Mucosa of descending colon (tissue), 3 donors: ENCODE measurements around the gene ADCY7. TPM values are rescaled to one million over a fixed set of nuclear protein-coding genes. Genes with fewer than 3 reads are reported as not detected.
A peak's percentile ranks its signal among the peaks of the same experiment; 100 is the strongest.

Source experiments
- ATAC-seq: fragments of 200-7000 bp; cut with Tn5 transposase; one replicate; pipeline ENCODE4 v1.9.1; 2020; ENCODE audit warnings: mild to moderate bottlenecking, moderate library complexity
- DNase-seq, 3 donors: peaks; one replicate each; pipeline ENCODE4 v3.0.0-alpha.2; 2020
- H3K36me3 ChIP-seq: fragments of 200-600 bp; one replicate; pipeline ENCODE4 v1.8.0; 2021; ENCODE audit warnings: low read depth, mild to moderate bottlenecking
- H3K4me1 ChIP-seq: fragments of 200-600 bp; one replicate; pipeline ENCODE4 v1.8.0; 2021; ENCODE audit warnings: low read depth, mild to moderate bottlenecking
- H3K4me3 ChIP-seq: fragments of 200-600 bp; one replicate; pipeline ENCODE4 v1.8.0; 2021; ENCODE audit warnings: mild to moderate bottlenecking
- H3K9me3 ChIP-seq: fragments of 200-600 bp; one replicate; pipeline ENCODE4 v1.8.0; 2021; ENCODE audit warnings: mild to moderate bottlenecking
- intact Hi-C, 2 donors: fragments of 100-400 bp; cut with DNase I in 1 of 2; cut with micrococcal nuclease in 1 of 2; formaldehyde crosslinking; loops; one replicate each; pipeline versions ENCODE4 v1.11.0 to v1.11.1; 2022; cut with DNase I, micrococcal nuclease
- total RNA-seq, 3 donors: library from RNA; stranded (reverse); fragmentation: NEBNext Ultra II Directional in 2 of 3; extraction: Animal tissue kit (Norgen Biotek cat#: 25700) in 2 of 3; gene quantifications; one replicate each; pipeline versions ENCODE4 v1.2.1 to v1.2.4, GENCODE V29; 2021 to 2023
- TF ChIP-seq, protein P1 (sequence below): fragments of 200-600 bp; IDR thresholded peaks from one replicate; pipeline ENCODE4 v1.8.0; 2022; ENCODE audit warnings: antibody characterized with exemption, mild to moderate bottlenecking
- donor health status: DM: no; HTN: no; CAD: no; lungs with moderate emphysema.
- donor health status: DM: no; HTN: no; CAD: no.
- donor health status: DM: no; HTN: yes; CAD: no.

The ADCY7 gene
- total RNA-seq, 3 donors from 2014 or later = 12.4 to 25.0 (median 22.7) TPM

DNA sequence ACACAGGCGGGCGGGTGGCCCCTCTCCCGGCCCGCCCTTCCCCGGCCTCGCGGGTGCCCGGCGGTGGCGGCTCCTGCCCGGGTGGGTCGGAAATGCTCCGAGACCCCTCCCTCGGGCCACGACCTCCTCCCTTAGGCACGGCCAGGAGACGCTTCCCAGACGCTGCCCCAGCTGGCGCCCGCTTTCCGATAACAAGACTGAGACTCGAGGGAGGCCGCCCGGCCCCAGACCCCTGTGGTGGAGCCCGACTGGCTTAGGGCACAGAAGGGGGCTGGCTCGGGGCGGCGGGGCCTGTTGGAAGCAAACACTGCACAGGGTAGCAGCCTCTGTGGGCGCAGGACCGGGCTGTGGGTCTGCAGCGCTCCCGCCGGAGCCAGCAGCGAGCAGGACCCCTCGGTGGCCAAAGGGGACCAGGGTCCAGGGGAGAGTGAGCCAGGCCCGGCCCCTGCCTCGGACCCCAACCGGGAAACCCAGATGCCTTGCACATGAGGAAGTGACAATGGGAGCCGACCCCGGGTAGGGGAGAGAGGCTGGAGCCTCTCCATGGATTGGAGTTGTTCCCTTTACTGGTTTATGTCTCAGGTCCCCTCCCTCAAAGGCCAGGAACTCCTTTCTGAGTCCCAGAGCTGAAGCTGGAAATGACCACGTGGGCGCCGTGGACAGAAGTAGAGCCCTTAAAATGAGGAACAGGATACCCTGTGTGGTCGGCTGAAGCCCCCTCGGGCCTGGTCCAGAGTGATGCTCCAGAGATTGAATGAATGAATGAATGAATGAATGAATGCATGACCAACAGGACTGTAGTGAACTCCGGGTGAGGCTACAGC lies 19.8 kb upstream of the ADCY7 start:
- Histone ChIP-seq H3K36me3 (no peaks in the 10 kb centered on the region), H3K4me3 (peak overlapping the region; percentile 32), H3K9me3 (no peaks in the 10 kb centered on the region), H3K4me1 (peaks cover 12% of the 10 kb centered on the region)
- DNase-seq (peak in 2 of 3 donors; percentile 31 to 67), ATAC-seq (no peak)
- TF ChIP-seq, protein P1, sequence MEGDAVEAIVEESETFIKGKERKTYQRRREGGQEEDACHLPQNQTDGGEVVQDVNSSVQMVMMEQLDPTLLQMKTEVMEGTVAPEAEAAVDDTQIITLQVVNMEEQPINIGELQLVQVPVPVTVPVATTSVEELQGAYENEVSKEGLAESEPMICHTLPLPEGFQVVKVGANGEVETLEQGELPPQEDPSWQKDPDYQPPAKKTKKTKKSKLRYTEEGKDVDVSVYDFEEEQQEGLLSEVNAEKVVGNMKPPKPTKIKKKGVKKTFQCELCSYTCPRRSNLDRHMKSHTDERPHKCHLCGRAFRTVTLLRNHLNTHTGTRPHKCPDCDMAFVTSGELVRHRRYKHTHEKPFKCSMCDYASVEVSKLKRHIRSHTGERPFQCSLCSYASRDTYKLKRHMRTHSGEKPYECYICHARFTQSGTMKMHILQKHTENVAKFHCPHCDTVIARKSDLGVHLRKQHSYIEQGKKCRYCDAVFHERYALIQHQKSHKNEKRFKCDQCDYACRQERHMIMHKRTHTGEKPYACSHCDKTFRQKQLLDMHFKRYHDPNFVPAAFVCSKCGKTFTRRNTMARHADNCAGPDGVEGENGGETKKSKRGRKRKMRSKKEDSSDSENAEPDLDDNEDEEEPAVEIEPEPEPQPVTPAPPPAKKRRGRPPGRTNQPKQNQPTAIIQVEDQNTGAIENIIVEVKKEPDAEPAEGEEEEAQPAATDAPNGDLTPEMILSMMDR = no peak
- intact Hi-C loops = no loop called here

DNA sequence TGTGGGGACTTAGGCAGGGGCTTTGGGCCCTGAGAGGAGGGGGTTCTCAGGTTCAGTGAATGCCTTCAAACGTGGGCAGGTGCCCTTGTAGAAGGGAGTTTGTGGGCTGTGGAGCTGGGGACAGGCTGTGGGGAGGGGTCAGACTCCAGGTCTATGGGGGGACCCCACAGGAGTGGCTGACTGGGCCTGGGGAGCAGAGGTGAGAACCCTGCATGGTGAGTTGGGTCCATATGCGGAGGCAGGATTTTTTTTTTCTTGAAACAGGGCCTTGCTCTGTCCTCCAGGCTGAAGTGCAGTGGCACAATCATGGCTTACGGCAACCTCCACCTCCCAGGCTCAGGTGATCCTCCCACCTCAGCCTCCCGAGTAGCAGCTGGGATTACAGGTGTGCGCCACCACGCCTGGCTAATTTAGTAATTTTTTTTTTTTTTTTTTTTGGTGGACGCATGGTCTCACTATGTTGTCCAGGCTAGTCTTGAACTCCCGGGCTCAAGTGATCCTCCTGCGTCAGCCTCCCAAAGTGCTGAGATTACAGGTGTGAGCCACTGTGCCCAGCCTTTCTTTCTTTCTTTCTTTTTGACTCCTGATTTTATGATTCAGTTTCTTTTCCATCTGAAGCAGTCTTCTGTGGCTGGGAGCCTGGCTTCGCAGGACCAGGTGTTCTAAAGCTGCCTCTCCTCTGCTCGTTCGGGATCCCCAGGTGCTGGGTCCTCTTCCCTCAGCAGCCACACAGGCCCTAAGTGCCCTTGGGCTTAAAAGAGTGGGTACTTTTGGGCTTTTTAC lies 19.0 kb upstream of the ADCY7 start:
- Histone ChIP-seq H3K4me1 (peaks cover 12% of the 10 kb centered on the region), H3K9me3 (no peaks in the 10 kb centered on the region), H3K36me3 (no peaks in the 10 kb centered on the region), H3K4me3 (no peak overlapping the region)
- no peak for ATAC-seq
- TF ChIP-seq, protein P1 = no peak
- intact Hi-C loops = no loop called here
- DNase-seq = no peak

DNA sequence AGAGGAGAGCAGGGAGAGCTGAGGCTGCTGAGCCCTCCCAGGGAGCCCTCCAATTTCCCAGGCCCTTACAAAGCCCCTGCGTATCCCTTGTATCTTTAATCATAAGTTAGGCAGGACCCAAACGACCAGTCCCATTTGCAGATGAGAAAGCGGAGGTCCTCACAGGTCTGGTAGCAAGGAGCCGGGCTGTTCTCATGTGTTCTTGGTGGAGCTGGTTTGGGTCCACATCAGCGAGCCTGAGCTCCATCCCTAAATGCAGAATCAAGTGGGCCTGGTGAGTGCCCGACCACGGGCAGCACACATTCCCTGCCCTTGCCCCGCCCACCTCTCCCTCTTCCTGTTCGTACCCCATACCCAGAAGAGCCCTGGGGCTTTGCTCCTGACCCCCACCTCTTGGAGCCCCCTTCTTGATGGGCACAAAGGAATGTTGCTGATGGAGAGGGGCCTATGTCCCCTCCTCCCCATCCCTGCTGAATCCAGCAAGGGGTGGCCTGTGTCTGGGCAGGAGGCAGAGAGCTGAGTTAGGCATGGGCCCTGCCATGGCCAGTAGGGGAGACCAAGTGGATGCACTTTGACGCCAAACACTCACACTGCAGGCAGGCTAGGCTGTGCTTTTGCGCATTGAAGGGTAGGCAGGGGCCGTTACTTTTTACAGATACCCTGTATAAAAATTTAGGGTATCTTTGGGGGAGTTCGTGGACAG lies 18.3 kb upstream of the ADCY7 start:
- no peak for ATAC-seq
- intact Hi-C loops = no loop called here
- no peaks in the 10 kb centered on the region for H3K9me3 ChIP-seq
- DNase-seq = no peak
- TF ChIP-seq, protein P1 = no peak
- H3K4me3 ChIP-seq = no peak overlapping the region
- peaks cover 12% of the 10 kb centered on the region for H3K4me1 ChIP-seq
- H3K36me3 ChIP-seq = no peaks in the 10 kb centered on the region

DNA sequence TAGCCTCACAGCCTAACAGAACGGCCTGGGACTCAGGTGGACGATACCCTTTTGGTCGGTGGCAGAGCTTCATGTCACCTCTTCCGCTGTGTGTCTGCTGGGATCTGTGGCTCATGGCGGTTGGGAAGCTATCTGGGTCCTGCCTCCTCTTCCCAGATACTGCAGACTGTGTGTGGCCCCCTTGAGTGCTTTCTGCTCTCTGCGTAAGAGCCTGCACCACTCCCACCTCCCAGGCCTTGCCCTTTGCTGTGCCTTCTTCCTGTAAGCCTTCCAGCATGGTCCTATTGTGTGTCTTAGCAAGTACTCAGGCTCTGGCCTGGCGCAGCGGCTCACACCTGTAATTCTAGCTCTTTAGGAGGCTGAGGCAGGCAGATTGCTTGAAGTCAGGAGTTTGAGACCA lies 17.5 kb upstream of the ADCY7 start:
- intact Hi-C loops = no loop called here
- DNase-seq (no peak), ATAC-seq (no peak)
- Histone ChIP-seq H3K9me3 (no peaks in the 10 kb centered on the region), H3K4me1 (peaks cover 12% of the 10 kb centered on the region), H3K4me3 (no peak overlapping the region), H3K36me3 (no peaks in the 10 kb centered on the region)
- TF ChIP-seq, protein P1 = no peak

DNA sequence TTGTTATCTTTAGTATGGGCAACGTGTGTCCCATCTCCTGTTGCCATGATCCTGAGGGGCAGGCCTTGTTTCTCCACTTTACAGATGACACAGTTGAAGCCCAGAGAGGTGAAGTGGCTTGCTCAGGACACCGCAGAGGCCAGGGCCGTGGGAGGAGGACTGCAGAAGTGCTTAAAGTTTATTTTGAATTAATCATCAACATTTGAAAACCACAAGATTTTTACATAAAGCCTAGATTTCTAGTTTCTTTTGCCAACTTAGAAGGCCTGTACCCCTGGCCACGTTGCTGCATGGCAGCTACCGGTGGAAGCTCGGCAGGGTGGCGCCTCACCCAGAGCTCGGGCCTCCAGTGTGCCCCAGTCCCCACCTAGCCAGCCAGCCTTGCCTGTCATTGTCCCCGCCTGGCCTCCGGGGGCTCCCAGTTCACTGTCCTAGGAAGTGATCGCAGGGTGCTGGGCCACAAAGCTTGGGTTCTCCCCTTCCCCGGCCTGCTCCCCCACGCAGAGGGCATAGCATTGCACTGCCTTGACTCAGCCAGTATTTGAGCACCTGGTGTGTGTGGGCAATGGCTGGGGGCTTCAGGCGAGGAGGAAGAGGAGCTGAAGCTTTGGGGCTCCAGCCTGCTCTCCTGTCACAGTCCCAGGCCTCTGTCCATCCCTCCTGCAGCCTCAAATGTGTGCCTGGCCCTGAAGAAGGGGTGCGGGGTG lies 14.8 kb upstream of the ADCY7 start:
- H3K9me3 ChIP-seq = no peaks in the 10 kb centered on the region
- peaks cover 2% of the 10 kb centered on the region for H3K4me1 ChIP-seq
- H3K4me3 ChIP-seq = no peak overlapping the region
- intact Hi-C loops = no loop called here
- no peaks in the 10 kb centered on the region for H3K36me3 ChIP-seq
- ATAC-seq (peak; percentile 17), DNase-seq (no peak)
- TF ChIP-seq, protein P1 = no peak
